A549 (cell line): ENCODE data around the gene RPS6KC1. TPM values are rescaled to one million over a fixed set of nuclear protein-coding genes. Genes with fewer than 3 reads are reported as not detected.

ENCODE experiments used
- ATAC-seq, 2 experiments: fragments of 200-7000 bp in 1 of 2; fragments of >200 bp in 1 of 2; cut with Nextera tagmentation in 1 of 2; cut with Tn5 transposase in 1 of 2; 3 replicates each; pipeline versions ENCODE4 v1.8.0 to v1.9.1; 2018 to 2020; ENCODE audit warnings: mild to moderate bottlenecking in 1 of 2, moderate library complexity in 1 of 2
- CTCF ChIA-PET: fragments of 300-600 bp; sonication (Branson Sonifier 250); formaldehyde crosslinking; extraction: SDS; loops from one replicate; lab custom pipeline; 2021; ENCODE audit warnings: antibody characterized with exemption, inconsistent platforms; lab: Yijun Ruan, JAX
- POLR2A ChIA-PET: fragments of 350-600 bp; formaldehyde crosslinking; extraction: SDS; loops from one replicate; lab custom pipeline; 2021; ENCODE audit warnings: antibody characterized with exemption, inconsistent platforms; lab: Yijun Ruan, JAX
- DNase-seq, 2 experiments: peaks; one replicate each; pipeline versions ENCODE4 v3.0.0 to v3.0.0-alpha.2; 2011 to 2016; ENCODE audit warnings: low read depth in 1 of 2, low spot score in 1 of 2
- FAIRE-seq: peaks from 2 replicates; lab custom pipeline; 2011; peaks lifted over from hg19 to GRCh38; lab: Jason Lieb, UNC
- H3K27ac ChIP-seq, 2 experiments: fragments of >200 bp; sonication (Bioruptor Twin); formaldehyde crosslinking; 3 replicates each; pipeline ENCODE4 v1.5.1; 2016 to 2017
- H3K4me1 ChIP-seq: fragments of >200 bp; sonication (Bioruptor Twin); formaldehyde crosslinking; 3 replicates; pipeline ENCODE4 v1.6.1; 2016
- H3K4me2 ChIP-seq: fragments of >200 bp; sonication (Bioruptor Twin); formaldehyde crosslinking; 3 replicates; pipeline ENCODE4 v1.6.1; 2016
- H3K4me3 ChIP-seq: fragments of >200 bp; sonication (Bioruptor Twin); formaldehyde crosslinking; 3 replicates; pipeline ENCODE4 v1.5.1; 2016
- H3K9me3 ChIP-seq: fragments of >200 bp; sonication (Bioruptor Twin); formaldehyde crosslinking; 3 replicates; pipeline ENCODE4 v1.6.1; 2016
- CTCF ChIP-seq: fragments of >200 bp; sonication (Bioruptor Twin); formaldehyde crosslinking; IDR thresholded peaks from 3 replicates; pipeline ENCODE4 v1.5.1; 2016
- E2F6 ChIP-seq: IDR thresholded peaks from 2 replicates; pipeline ENCODE4 v1.6.1; 2012; ENCODE audit warnings: low read depth, borderline replicate concordance
- ESRRA ChIP-seq: fragments of 150-350 bp; IDR thresholded peaks from 2 replicates; pipeline ENCODE4 v1.6.1; 2014; ENCODE audit warnings: mild to moderate bottlenecking, low read length, borderline replicate concordance
- FOXS1 ChIP-seq: fragments of 250-450 bp; sonication (Bioruptor Pico); IDR thresholded peaks from 2 replicates; pipeline ENCODE4 v1.5.0; 2020; ENCODE audit warnings: mild to moderate bottlenecking, moderate library complexity
- HES2 ChIP-seq: fragments of >200 bp; sonication (Bioruptor Twin); formaldehyde crosslinking; IDR thresholded peaks from 2 replicates; pipeline ENCODE4 v1.6.1; 2016
- HMGXB4 ChIP-seq: fragments of 250-450 bp; sonication (Bioruptor Pico); IDR thresholded peaks from 2 replicates; pipeline ENCODE4 v1.5.0; 2021; ENCODE audit warnings: mild to moderate bottlenecking, moderate library complexity, borderline replicate concordance
- HOXB5 ChIP-seq: fragments of 250-450 bp; sonication (Bioruptor Pico); IDR thresholded peaks from 2 replicates; pipeline ENCODE4 v1.5.0; 2020; ENCODE audit warnings: mild to moderate bottlenecking, moderate library complexity
- MAFK ChIP-seq: fragments of 450-650 bp; IDR thresholded peaks from 2 replicates; pipeline ENCODE4 v1.6.1; 2014; ENCODE audit not compliant: partially characterized antibody
- MAZ ChIP-seq: fragments of 150-350 bp; IDR thresholded peaks from 2 replicates; pipeline ENCODE4 v1.6.1; 2014; ENCODE audit warnings: antibody characterized with exemption, low read depth, low read length, borderline replicate concordance
- MYC ChIP-seq: IDR thresholded peaks from 2 replicates; pipeline ENCODE4 v1.6.1; 2012; ENCODE audit warnings: mild to moderate bottlenecking, inconsistent platforms, low read length, improper control_type of control experiment, borderline replicate concordance
- NFE2L2 ChIP-seq: fragments of 150-350 bp; conservative IDR thresholded peaks from 2 replicates; pipeline ENCODE4 v1.6.1; 2014; ENCODE audit warnings: low read length
- NR3C1 ChIP-seq: fragments of >200 bp; sonication (Bioruptor Twin); formaldehyde crosslinking; IDR thresholded peaks from 3 replicates; pipeline ENCODE4 v1.6.1; 2017
- PHF8 ChIP-seq: fragments of 200-600 bp; sonication (generic); IDR thresholded peaks from 2 replicates; pipeline ENCODE4 v1.6.1; 2016; ENCODE audit warnings: low read depth, mild to moderate bottlenecking, antibody characterized with exemption, moderate library complexity, borderline replicate concordance
- POLR2A ChIP-seq: IDR thresholded peaks from 2 replicates; pipeline ENCODE4 v1.6.1; 2012; ENCODE audit warnings: mild to moderate bottlenecking, low read length
- POLR2AphosphoS2 ChIP-seq: conservative IDR thresholded peaks from 2 replicates; pipeline ENCODE4 v1.6.1; 2012; ENCODE audit warnings: low read length, improper control_type of control experiment, inconsistent platforms
- RARB ChIP-seq: fragments of 250-450 bp; sonication (Bioruptor Pico); IDR thresholded peaks from 2 replicates; pipeline ENCODE4 v1.8.0; 2021; ENCODE audit warnings: mild to moderate bottlenecking, moderate library complexity
- RFX5 ChIP-seq: fragments of 450-650 bp; IDR thresholded peaks from 2 replicates; pipeline ENCODE4 v1.7.1; 2014; ENCODE audit warnings: antibody characterized with exemption, mild to moderate bottlenecking, moderate library complexity
- SMC3 ChIP-seq: fragments of >200 bp; sonication (Bioruptor Twin); formaldehyde crosslinking; IDR thresholded peaks from 3 replicates; pipeline ENCODE4 v1.6.1; 2018; ENCODE audit warnings: inconsistent platforms
- TFCP2L1 ChIP-seq: fragments of 250-450 bp; sonication (Bioruptor Pico); IDR thresholded peaks from 2 replicates; pipeline ENCODE4 v1.5.0; 2021; ENCODE audit warnings: mild to moderate bottlenecking
- ZNF302 ChIP-seq: fragments of 250-450 bp; sonication (Bioruptor Pico); IDR thresholded peaks from 2 replicates; pipeline ENCODE4 v1.9.0; 2021; ENCODE audit warnings: inconsistent platforms, mild to moderate bottlenecking, moderate library complexity
- WGBS: methylation state at CpG from one replicate; pipeline ENCODE4 v1.1.6; 2017; ENCODE audit errors: missing lambda C conversion rate; 5-methylcytosine and 5-hydroxymethylcytosine counted together
- polyA plus RNA-seq, 4 experiments: library from polyadenylated mRNA; depleted of rRNA in 3 of 4; stranded (reverse); fragments of >200 nt; fragmentation: RNase III in 1 of 4; extraction: RNeasy Plus Mini Kit Qiagen cat#74134 plus additional on column Dnase treatment in 1 of 4; gene quantifications; 2 replicates in 3 of 4; 3 replicates in 1 of 4; pipeline ENCODE4 v1.2.3, GENCODE V29; 2011 to 2017

Gene RPS6KC1
- polyA plus RNA-seq, 2 of the 4 experiments (the other 2 are of a cell fraction), result 11.7 to 25.4 TPM

- ATAC-seq, result no peak
- no peak for FAIRE-seq
- no peak for DNase-seq
- no peak overlapping the region for H3K4me2 ChIP-seq
- H3K4me3 ChIP-seq, result no peak overlapping the region
- POLR2A ChIA-PET, result no interaction called here
- no peak overlapping the region for H3K27ac ChIP-seq
- TF ChIP-seq CTCF (no peak), TFCP2L1 (CRISPR knock-in tag) (no peak), RARB (CRISPR knock-in tag) (no peak), FOXS1 (no peak), E2F6 (no peak)
- TF ChIP-seq, all 56 proteins: peak for 0
- CTCF ChIA-PET, result interaction anchor here (0.6 kb wide), 1 partner anchor 15 kb away, joined by 3 read pairs; no protein-coding TSS in a partner anchor
- H3K9me3 ChIP-seq, result no peaks in the 10 kb centered on the region
- H3K4me1 ChIP-seq, result peaks cover 8% of the 10 kb centered on the region; the same call in 1 of the 3 replicates
- 94% methylated on average over 5 of the region's 5 CpGs for WGBS
Observed at GRCh38 chr1:213171711-213172110, 120.7 kb downstream of the RPS6KC1 start.

GRCh38 chr1:213176341-213176740, 125.3 kb downstream of the RPS6KC1 start:
- Histone ChIP-seq H3K27ac (no peak overlapping the region), H3K4me2 (no peak overlapping the region), H3K4me3 (no peak overlapping the region), H3K9me3 (no peaks in the 10 kb centered on the region), H3K4me1 (no peaks in the 10 kb centered on the region)
- no peak for TF ChIP-seq HES2
- no peak for TF ChIP-seq ZNF302 (CRISPR knock-in tag)
- TF ChIP-seq NR3C1, result no peak
- no peak for TF ChIP-seq RFX5
- ATAC-seq (no peak), FAIRE-seq (no peak), DNase-seq (no peak)
- 94% methylated on average over 3 of the region's 3 CpGs for WGBS
- ChIA-PET POLR2A (no interaction called here), CTCF (interaction anchor here (1.4 kb wide), 1 partner anchor 14 kb away, joined by 3 read pairs; no protein-coding TSS in a partner anchor)

- CTCF ChIA-PET, result interaction anchor here (0.8 kb wide), 1 partner anchor 9 kb away, joined by 3 read pairs; no protein-coding TSS in a partner anchor
- DNase-seq, result no peak
- H3K9me3 ChIP-seq, result no peaks in the 10 kb centered on the region
- no peak for FAIRE-seq
- 0 out of 3 replicates have a peak, but pooled peaks cover 5% of the 10 kb centered on the region for H3K4me1 ChIP-seq
- no peak for ATAC-seq
- H3K4me2 ChIP-seq, result no peak overlapping the region
- TF ChIP-seq PHF8 (no peak), MYC (no peak), POLR2AphosphoS2 (no peak)
- no peak overlapping the region for H3K4me3 ChIP-seq
- WGBS, result 73% methylated on average over 2 of the region's 2 CpGs
- POLR2A ChIA-PET, result no interaction called here
- H3K27ac ChIP-seq, result no peak overlapping the region
Observed at GRCh38 chr1:213179784-213180183, 128.7 kb downstream of the RPS6KC1 start.

- DNase-seq (no peak), FAIRE-seq (no peak), ATAC-seq (no peak)
- Histone ChIP-seq H3K4me2 (no peak overlapping the region), H3K9me3 (no peaks in the 10 kb centered on the region), H3K27ac (no peak overlapping the region), H3K4me1 (0 out of 3 replicates have a peak, but pooled peaks cover 5% of the 10 kb centered on the region), H3K4me3 (no peak overlapping the region)
- WGBS, result 94% methylated on average over 1 of the region's 1 CpG
- no peak for TF ChIP-seq ESRRA
- TF ChIP-seq HMGXB4, result no peak
- no peak for TF ChIP-seq MAZ
- no peak for TF ChIP-seq POLR2A
- TF ChIP-seq MAFK, result no peak
- TF ChIP-seq NFE2L2, result no peak
- TF ChIP-seq HOXB5 (CRISPR knock-in tag), result no peak
- no peak for TF ChIP-seq E2F6
- TF ChIP-seq SMC3, result no peak
- TF ChIP-seq TFCP2L1 (CRISPR knock-in tag), result no peak
- ChIA-PET POLR2A (no interaction called here), CTCF (no interaction called here)
Observed at GRCh38 chr1:213180833-213181232, 129.8 kb downstream of the RPS6KC1 start.
